ENCODE measurements around the gene RAB11FIP2.
"Not testable (repeated sequence)": the region's sequence is repeated elsewhere in the genome, so short reads cannot be mapped to it uniquely, and the experiment has no call there.

The RAB11FIP2 gene, protein sequence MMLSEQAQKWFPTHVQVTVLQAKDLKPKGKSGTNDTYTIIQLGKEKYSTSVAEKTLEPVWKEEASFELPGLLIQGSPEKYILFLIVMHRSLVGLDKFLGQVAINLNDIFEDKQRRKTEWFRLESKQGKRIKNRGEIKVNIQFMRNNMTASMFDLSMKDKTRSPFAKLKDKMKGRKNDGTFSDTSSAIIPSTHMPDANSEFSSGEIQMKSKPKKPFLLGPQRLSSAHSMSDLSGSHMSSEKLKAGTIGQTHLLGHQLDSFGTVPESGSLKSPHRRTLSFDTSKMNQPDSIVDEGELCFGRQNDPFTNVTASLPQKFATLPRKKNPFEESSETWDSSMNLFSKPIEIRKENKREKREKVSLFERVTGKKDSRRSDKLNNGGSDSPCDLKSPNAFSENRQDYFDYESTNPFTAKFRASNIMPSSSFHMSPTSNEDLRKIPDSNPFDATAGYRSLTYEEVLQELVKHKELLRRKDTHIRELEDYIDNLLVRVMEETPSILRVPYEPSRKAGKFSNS

DNA sequence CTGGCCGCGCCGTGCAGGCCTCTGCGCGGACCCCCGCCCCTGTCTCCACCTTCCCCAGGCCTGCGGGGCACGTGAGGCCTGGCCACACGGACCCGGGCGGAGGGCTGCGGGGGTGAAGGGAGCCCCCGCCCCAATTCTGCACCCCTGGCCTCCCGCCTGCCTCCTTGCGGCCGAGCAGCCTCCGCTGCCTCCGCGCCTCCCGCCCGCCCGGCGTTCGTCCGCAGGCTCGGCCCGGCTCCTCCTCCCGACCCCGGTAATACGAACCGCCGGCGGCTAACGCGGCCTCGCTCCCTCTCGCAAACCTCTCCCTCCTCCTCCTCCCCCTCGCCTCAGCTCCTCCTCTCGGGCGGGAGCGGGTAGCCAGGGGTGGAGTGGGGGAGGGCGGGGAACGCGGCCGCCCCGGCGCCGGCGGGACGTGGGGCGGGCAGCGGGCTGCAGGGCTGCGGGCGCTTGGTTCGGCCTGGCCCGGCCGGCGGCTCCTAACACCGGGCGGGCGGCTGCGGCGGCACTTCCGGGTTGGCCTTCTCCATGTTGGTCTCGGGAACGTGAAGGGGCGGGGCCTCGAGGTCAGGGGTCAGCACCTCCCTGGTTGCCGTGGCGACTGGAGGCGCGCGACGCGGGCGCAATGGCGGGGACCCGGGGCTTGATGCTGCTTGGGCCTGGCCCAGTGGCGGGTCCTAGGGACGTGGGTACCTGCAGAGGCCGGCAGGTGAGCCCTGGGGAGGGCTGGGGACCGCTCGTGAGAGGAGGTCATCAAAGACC, at the start of gene RAB11FIP2:
Gene RAB11FIP2 (minus strand): TSS at position 547 of the 762 bp plus-strand sequence. CDS start 778 bp downstream, outside the sequence.
- peak; percentile 94 to 99 (median 97) for DNase-seq
- intact Hi-C loops (cut with DNase I) = loop anchor here (2.0 to 10.0 kb wide), 4 partner anchors 20 to 672 kb away; partner anchors contain the start of genes EMX2, FAM204A and PDZD8

DNA sequence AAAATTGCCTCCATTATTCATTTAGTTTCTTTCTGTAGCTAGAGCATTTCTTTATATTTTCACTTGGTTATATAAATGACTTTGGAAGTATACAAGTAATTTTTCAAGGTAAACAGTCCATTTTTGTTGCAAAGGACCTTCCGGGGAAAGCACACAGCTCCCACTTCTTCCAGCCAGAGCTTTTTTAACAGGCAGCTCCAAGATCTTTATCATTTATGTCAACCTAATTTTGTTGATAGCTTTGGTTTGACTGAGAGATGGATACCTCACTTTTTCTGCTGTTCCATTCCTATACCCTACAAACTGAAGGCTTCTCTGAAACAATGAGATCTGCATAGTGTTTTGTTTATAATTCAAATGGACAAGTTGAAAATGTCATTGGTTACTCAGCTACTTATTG, 49.3 kb upstream of the RAB11FIP2 start:
- DNase-seq = no peak
- intact Hi-C loops (cut with DNase I) = no loop called here

DNA sequence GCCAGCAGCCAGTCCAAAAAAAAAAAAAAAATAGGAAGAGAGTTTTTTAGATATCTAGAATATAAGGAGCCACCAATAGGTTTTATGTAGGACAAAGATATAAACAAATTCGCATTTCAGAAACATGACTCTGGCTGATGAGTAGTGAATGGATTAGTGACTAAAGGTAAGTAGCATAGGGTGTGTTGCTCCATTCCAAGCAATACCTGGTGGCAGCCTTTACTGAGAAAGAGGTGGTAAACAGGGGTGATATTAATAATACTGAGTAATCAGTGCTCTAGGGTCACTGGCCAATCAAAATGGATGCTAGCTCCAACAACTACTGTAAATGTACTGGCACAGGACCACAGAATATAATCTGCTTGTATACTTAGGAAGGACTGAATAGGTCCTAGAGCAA, 45.5 kb upstream of the RAB11FIP2 start:
- intact Hi-C loops (cut with DNase I) = no loop called here

DNA sequence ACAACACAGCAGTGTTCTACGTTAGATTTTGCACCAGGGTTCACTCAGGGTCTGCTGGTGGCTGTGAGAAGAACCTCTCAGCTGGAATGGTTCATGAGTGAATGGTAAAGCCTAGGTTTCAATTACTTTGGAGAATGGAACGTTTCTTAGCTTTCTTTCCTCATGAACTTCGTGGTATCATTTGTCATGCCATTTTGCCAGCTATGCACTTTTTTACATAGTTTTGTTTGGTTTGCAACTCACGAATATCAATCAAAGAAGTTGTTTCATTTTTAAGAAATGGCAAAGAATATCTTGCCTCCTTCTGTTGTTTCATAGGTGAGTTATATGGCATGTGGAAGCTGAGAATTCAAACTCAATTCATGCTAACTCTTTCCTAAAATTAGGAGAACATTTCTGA, 34.1 kb upstream of the RAB11FIP2 start:
- intact Hi-C loops (cut with DNase I) = no loop called here
- no peak for DNase-seq

More for the DNA sequence above, 45.5 kb upstream of the RAB11FIP2 start:
- DNase-seq = no peak

DNA sequence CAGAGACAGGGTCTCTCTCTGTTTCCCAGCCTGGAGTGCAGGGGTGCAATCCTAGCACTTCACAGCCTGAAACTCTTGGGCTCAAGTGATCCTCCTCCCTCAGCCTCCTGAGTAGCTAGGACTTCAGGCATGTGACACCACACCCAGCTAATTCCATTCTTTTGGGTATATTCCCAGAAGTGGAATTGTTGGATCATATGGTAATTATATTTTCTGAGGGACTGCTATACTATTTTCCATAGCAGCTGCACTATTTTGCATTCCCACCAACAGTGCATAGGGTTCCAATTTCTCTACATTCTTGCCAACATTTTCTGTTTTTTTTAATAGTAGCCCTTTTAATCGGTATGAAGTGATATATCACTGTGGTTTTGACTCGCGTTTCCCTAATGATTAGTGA, 30.0 kb upstream of the RAB11FIP2 start:
- DNase-seq = no peak
- intact Hi-C loops (cut with DNase I) = no loop called here

DNA sequence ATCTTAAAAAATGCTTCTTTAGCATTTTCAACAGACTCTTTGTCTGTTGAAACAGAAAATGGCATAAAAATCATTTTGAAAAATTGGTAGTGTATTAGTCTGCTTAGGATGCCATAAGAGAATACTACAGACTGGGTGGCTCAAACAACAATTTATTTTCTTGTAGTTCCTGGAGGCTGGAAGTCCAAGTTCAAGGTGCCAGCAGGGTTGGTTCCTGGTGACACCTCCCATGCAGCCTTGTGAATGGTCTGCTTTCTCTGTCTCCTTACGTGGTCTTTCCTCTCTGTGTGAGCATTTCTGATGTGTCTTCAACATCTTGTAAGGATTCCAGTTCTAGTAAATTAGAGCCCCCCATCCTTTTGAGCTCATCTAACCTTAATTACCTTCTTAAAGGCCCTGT, 26.1 kb upstream of the RAB11FIP2 start:
- intact Hi-C loops (cut with DNase I) = no loop called here
- DNase-seq = no peak

DNA sequence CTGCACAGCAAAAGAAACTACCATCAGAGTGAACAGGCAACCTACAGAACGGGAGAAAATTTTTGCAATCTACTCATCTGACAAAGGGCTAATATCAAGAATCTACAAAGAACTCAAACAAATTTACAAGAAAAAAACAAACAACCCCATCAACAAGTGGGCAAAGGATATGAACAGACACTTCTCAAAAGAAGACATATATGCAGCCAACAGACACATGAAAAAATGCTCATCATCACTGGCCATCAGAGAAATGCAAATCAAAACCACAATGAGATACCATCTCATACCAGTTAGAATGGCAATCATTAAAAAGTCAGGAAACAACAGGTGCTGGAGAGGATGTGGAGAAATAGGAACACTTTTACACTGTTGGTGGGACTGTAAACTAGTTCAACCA, 20.6 kb upstream of the RAB11FIP2 start:
- intact Hi-C loops (cut with DNase I); DNase-seq: not testable (repeated sequence)

DNA sequence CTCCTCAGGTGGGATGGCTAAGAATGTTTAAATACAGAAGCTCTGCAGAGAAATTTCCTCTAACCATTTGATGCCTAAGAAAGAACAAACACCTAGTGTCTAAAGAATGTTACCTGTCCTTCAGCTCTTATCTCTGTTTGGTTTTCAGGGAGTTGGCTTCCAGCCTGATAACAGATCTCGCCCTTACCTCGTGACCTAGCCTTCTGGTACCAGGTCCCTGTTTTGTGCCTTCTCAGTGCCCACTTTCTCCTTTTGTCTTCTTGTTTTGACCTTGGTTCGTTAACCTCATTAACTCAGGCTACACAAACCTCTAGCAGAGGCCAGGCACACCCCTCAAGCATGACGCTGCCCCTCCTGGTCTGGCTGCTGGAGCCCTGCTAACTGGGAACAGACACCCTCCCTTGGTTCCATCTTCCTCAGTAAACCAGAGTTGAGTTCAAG, 16.1 kb upstream of the RAB11FIP2 start:
- DNase-seq = no peak
- intact Hi-C loops (cut with DNase I) = no loop called here

DNA sequence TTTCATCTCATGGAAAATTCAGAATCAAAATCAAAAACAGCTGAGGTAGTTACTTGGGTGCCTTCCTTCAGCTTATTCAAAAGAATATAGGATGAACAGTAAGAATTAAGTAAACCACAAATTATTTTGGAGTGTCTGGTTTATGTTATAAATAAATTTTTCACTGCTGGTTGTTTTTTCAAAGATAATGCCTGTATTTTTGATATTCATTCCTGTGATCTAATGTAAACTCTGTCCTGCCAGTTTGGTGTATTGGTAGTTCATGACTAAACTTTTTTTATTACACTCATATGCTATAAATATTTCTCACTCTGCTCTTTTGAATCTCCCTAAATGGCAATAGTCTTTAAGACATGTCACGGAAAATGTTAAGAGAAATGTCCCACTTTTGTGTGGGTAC, 11.6 kb upstream of the RAB11FIP2 start:
- DNase-seq = no peak
- intact Hi-C loops (cut with DNase I) = no loop called here

DNA sequence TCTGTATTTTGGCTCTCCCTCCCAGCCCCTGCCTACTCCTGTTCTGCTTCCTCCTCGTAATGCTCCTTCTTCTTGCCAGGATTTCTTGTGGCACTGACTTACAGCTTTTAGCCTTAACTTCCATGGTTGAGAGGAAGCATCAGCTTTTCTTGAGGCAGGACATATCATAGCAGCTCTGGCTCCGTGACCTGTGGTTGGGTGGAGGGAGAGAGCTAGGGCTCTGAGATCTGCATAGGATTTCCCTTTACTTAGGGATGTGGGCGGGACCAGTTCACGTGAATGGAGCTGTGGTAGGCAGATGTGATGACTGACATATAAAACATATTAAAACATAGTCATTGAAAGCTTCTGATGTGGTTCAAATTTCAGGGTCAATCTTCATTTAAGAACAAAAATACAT, 10.6 kb upstream of the RAB11FIP2 start:
- intact Hi-C loops (cut with DNase I) = no loop called here
- DNase-seq = peak in 1 of 10 donors; percentile 19

DNA sequence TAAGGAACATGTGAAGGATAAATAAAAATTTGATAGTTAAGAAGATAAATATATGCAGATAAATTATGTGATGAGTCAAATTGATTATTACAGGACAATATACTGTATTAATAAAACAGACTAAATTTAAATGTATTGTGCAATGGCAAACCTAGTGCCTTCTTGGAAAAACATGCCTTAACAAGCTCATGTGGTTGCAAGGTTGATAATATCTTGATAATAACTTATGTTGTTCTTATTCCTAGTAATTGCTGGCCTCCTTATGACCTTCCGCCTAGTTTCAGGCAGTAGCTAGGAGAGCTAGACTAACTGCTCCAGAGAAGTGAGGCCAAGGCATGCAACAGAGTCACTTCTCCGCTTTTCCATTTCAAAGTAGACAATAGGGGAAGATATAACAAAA, 7.6 kb upstream of the RAB11FIP2 start:
- intact Hi-C loops (cut with DNase I) = no loop called here
- DNase-seq = no peak

DNA sequence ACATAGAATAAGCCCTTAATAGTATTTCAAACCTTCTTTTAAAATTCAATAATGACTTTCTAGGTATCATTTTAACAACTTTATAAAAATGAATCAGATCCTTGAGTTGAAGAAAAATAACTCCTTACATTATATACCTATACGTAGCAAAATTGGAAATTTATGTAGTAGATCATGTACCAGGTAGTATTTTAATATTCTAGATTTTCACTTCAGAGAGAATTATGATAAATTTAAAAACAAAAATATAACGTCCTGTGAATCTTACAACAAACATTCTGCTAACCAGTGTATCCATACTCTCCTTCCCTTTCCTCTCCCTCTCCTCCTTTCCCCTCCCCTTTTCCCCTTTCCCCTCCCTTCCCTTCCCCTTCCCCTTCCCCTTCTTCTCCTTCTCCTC, 6.1 kb upstream of the RAB11FIP2 start:
- intact Hi-C loops (cut with DNase I) = no loop called here
- no peak for DNase-seq

DNA sequence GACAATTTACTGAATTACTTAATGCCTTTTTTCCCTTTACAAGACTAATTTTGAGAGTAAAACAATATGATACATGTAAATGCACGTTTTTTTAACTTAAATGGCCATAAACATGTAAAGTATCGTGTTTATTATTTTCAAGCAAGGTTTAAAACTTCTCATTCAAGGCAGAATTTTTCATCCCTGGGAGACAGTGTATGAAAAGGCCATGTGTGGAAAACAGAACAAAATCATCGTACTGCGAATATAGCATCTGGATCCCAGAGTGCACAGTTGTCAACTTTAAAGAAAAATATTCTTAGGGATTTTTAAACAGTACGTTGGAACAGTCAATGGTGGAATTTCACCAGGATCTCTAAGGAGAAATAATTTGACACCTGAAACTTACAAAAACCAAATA, 1.1 kb upstream of the RAB11FIP2 start:
- intact Hi-C loops (cut with DNase I) = loop anchor here (2.0 to 10.0 kb wide), 4 partner anchors 21 to 673 kb away; partner anchors contain the start of genes EMX2, FAM204A and PDZD8
- no peak for DNase-seq

DNA sequence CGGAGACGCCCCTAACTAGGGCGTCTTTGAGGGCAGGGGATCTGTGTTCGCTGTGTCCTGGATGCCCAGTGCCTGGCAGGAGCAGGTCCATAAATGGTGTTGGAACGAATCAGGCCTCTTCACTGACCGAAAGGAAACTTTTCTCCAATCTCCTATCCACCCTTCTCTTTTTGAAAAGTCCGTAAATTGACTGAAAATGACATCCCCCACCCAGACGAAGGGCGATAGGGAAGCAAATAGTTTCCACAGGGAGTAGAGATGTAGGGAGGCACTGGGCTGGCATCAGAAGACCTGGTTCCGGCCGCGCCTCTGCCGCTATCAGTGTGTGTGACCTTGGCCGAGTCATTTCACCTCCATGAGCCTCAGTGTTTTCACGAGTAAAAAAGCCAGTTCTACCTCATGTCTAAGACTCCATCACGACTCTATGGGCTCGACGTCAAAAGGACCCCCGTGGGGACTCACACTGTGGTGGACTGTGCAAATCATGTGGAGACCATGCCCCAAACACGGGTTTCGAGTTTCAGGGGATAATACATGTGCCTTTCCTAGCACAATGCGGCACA, 497 bp upstream of the RAB11FIP2 start:
- DNase-seq = peak in 2 of 10 donors; percentile 59 to 69
- intact Hi-C loops (cut with DNase I) = loop anchor here (2.0 to 10.0 kb wide), 4 partner anchors 20 to 672 kb away; partner anchors contain the start of genes EMX2, FAM204A and PDZD8

DNA sequence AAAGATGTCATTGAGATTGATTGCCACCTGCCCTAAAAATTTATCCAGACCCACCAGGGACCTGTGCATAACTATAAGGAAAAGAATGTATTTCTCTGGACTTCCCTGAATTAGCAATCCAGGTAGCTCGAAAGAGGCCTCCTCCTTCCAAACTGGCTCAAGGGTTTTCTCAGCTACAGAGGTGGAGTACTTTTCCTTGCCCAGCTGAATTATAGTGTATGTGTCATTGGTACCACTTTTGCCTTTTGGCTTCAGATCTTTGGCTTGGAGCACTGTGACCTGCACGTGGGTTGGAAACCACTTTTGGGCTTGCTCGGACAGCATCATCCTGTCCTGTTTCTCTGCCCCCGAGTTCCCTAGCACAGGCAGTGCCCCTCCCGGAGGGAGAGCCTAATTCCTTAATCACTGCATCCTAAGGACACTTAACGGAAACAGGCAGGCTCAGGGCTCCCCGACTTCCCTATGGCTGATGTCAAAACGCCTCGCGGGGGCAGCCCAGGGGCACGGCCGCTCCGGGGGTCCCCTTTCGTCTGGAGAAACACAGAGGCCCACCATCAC, 825 bp downstream of the RAB11FIP2 start:
- DNase-seq = peak in 9 of 10 donors; percentile 12 to 90 (median 33)
- intact Hi-C loops (cut with DNase I) = loop anchor here (2.0 to 10.0 kb wide), 4 partner anchors 19 to 671 kb away; partner anchors contain the start of genes EMX2, FAM204A and PDZD8

DNA sequence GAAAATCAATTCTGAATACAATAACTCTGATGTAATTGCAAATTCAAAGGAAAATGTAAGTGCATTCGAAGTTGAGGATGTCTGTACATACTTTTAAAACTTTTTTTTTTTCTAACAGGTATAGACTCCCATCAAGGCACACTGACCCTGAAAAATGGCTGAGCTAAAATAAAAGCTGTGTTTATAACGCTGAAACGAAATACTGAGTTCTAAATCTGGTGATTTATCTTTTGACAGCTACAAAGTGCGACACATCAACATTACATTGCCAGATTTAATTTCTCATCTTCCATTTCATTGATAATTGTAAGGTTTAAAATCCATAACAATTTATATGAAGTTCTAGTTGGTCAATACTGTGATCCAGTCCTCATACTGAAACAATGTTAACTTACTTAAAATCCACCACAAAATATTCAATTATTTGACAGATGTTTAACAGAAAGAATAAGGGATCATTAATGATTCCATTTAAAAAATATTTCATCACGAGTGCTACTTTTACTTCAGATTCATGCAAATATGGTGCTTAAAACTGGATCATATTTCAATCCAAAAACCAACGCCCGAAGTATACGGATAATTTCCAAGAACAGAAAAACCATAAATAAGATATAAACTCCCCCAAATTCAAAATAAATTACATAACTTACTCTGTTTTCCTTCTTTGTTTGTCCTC, 1.4 kb downstream of the RAB11FIP2 start:
- no peak for DNase-seq
- intact Hi-C loops (cut with DNase I) = loop anchor here (5.0 to 10.0 kb wide), 3 partner anchors 297 to 670 kb away; partner anchors contain the start of genes EMX2, FAM204A and PDZD8

DNA sequence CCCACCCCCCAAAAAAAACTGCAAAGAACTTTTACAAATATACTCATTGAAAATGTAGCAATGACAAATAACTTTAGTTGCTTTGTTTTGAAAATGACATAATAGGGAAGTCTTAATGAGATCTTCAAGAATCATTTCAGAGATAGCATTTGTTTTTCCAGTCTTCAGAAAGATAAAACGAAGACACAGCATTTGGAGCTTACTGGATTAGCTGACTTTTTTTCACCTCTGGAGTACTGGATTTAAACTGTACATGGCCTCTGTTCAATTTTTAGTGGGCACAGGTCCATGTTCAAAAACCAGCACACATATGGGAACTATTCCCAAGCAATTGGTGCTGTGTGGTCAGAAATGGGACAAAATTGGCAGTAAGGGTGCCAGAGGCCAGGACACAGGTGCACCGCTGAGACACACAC, 3.9 kb downstream of the RAB11FIP2 start:
- intact Hi-C loops (cut with DNase I) = loop anchor here (10.0 kb wide), 2 partner anchors 498 to 668 kb away; partner anchors contain the start of genes EMX2 and PDZD8
- DNase-seq = no peak

DNA sequence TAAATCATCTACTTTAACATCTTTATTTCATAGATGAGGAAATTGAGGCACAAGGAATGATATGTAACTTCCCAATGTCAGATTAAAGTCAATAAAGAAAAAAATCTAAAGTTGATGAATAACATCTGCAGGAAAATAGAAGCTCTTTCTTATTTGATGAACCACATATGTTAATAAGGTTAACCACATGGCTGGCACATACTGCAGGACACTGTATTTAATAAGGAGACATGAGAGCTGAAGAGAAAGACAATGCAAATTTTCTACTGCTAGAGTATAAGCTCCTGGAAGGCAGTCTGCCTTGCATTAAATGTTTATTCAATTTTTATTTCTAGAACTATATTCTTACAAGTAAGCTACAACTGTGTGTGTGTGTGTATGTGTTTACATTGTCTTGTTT, 4.4 kb downstream of the RAB11FIP2 start:
- no peak for DNase-seq
- intact Hi-C loops (cut with DNase I) = loop anchor here (10.0 kb wide), 2 partner anchors 498 to 668 kb away; partner anchors contain the start of genes EMX2 and PDZD8

DNA sequence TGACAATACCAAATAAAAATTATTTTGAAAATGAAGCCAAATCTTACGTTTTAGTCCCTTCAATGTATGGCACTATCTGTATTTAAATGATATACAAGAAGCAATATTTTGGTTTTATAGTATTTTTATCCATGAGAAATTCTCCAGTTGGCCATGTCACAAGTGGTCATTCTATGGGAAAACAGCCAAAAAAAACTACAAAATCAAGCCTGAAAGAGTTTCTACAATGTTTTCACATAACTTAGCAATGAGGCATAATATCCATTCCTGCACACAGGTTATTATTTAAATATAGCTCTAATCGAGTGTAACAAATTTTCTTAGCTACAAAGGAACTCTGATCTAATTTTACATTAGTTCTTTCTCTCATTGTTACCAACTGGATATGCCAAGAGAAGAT, 5.4 kb downstream of the RAB11FIP2 start:
- no peak for DNase-seq
- intact Hi-C loops (cut with DNase I) = loop anchor here (10.0 kb wide), 2 partner anchors 497 to 667 kb away; partner anchors contain the start of genes EMX2 and PDZD8

Measured in posterior cingulate gyrus (tissue), 11 donors.